Mesendoderm (in vitro differentiated cells): ENCODE measurements around the gene DEPDC1.

Experiments used
- DNase-seq: peaks from one replicate; pipeline ENCODE4 v3.0.0; 2013
- H2AK5ac ChIP-seq: 2 replicates; pipeline ENCODE4 v1.6.1; 2013; ENCODE audit warnings: low read length, inconsistent platforms
- H2BK120ac ChIP-seq: 2 replicates; pipeline ENCODE4 v1.6.1; 2013; ENCODE audit warnings: low read depth, mild to moderate bottlenecking, low read length, moderate library complexity, mixed read lengths
- H2BK15ac ChIP-seq: replicated peaks from 2 replicates; pipeline ENCODE4 v1.6.1; 2013; ENCODE audit warnings: low read depth, mild to moderate bottlenecking, moderate library complexity
- H2BK5ac ChIP-seq: 2 replicates; pipeline ENCODE4 v1.6.1; 2013; ENCODE audit warnings: low read length, inconsistent platforms
- H3K18ac ChIP-seq: 2 replicates; pipeline ENCODE4 v1.6.1; 2013; ENCODE audit warnings: mild to moderate bottlenecking, low read length, mixed read lengths
- H3K23ac ChIP-seq: one replicate; pipeline ENCODE4 v1.6.1; 2013; ENCODE audit warnings: low read length
- H3K27ac ChIP-seq: 2 replicates; pipeline ENCODE4 v1.5.1; 2013; ENCODE audit warnings: low read depth, mild to moderate bottlenecking, inconsistent platforms, low read length, moderate library complexity
- H3K27me3 ChIP-seq: 2 replicates; pipeline ENCODE4 v1.6.1; 2013; ENCODE audit warnings: low read length, control low read depth, mild to moderate bottlenecking, inconsistent platforms; ENCODE audit not compliant: insufficient read depth, poor library complexity
- H3K36me3 ChIP-seq: 2 replicates; pipeline ENCODE4 v1.6.1; 2013; ENCODE audit warnings: low read length, inconsistent platforms; ENCODE audit not compliant: control insufficient read depth, insufficient read depth
- H3K4ac ChIP-seq: one replicate; pipeline ENCODE4 v1.6.1; 2013; ENCODE audit warnings: low read depth, mild to moderate bottlenecking, low read length, moderate library complexity
- H3K4me1 ChIP-seq: 2 replicates; pipeline ENCODE4 v1.6.1; 2013; ENCODE audit warnings: low read depth, low read length, inconsistent platforms; ENCODE audit not compliant: control insufficient read depth
- H3K4me2 ChIP-seq: 2 replicates; pipeline ENCODE4 v1.6.1; 2013; ENCODE audit warnings: low read length
- H3K4me3 ChIP-seq: 2 replicates; pipeline ENCODE4 v1.5.1; 2013; ENCODE audit warnings: mild to moderate bottlenecking, low read length
- H3K56ac ChIP-seq: one replicate; pipeline ENCODE4 v1.6.1; 2013; ENCODE audit warnings: low read length
- H3K79me1 ChIP-seq: 2 replicates; pipeline ENCODE4 v1.6.1; 2013; ENCODE audit warnings: low read length, inconsistent platforms
- H3K79me2 ChIP-seq: 2 replicates; pipeline ENCODE4 v1.6.1; 2013; ENCODE audit warnings: mild to moderate bottlenecking, low read length; ENCODE audit not compliant: control insufficient read depth, insufficient read depth
- H3K9ac ChIP-seq: 2 replicates; pipeline ENCODE4 v1.6.1; 2013; ENCODE audit warnings: low read length, inconsistent platforms
- H4K5ac ChIP-seq: one replicate; pipeline ENCODE4 v1.6.1; 2013; ENCODE audit warnings: low read length
- H4K8ac ChIP-seq: one replicate; pipeline ENCODE4 v1.6.1; 2013; ENCODE audit warnings: low read depth, mild to moderate bottlenecking, control low read depth, low read length, moderate library complexity
- WGBS: extraction: QIAGEN DNeasy Blood & Tissue Kit; methylation state at CpG from one replicate; pipeline ENCODE4 v1.1.7; 2013; ENCODE audit warnings: low lambda C conversion rate, missing lambda C conversion rate; ENCODE audit not compliant: insufficient coverage; ENCODE audit errors: extremely low coverage; 5-methylcytosine and 5-hydroxymethylcytosine counted together

The DEPDC1 gene

DNA sequence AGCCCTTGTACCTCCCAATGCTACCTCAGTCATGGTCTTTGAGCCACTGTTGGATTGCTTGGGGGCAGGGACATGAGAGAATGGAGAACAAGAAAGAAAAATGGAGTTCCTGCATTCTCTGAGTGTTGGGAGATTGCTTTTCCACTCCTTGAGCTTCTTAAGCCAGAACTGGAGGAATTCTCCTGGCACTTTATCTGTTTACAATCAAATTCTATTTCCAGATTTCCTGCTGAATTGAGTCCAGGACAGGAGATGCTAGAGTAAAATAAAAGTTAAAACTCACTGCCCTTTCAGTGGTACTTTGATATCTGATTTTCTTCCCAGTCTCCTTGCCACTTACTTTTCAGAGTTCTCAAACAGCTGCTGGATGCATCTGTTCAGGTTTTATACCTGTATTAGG lies 24.4 kb upstream of the DEPDC1 start:
- no peak overlapping the region for H2BK15ac ChIP-seq
- H3K56ac ChIP-seq, result no peak overlapping the region
- H3K4me1 ChIP-seq, result no peaks in the 10 kb centered on the region
- DNase-seq, result peak; percentile 2
- H3K9ac ChIP-seq, result no peak overlapping the region
- H3K27ac ChIP-seq, result no peak overlapping the region
- H3K4ac ChIP-seq, result no peak overlapping the region
- H2BK5ac ChIP-seq, result no peak overlapping the region
- H3K4me2 ChIP-seq, result no peak overlapping the region
- no peak overlapping the region for H4K8ac ChIP-seq
- H4K5ac ChIP-seq, result no peak overlapping the region
- H3K27me3 ChIP-seq, result no peaks in the 10 kb centered on the region
- no peak overlapping the region for H3K23ac ChIP-seq
- no peaks in the 10 kb centered on the region for H3K36me3 ChIP-seq
- H2AK5ac ChIP-seq, result no peak overlapping the region
- no peaks in the 10 kb centered on the region for H3K79me1 ChIP-seq
- H2BK120ac ChIP-seq, result no peak overlapping the region
- H3K18ac ChIP-seq, result no peak overlapping the region
- H3K79me2 ChIP-seq, result no peaks in the 10 kb centered on the region
- H3K4me3 ChIP-seq, result no peak overlapping the region

DNA sequence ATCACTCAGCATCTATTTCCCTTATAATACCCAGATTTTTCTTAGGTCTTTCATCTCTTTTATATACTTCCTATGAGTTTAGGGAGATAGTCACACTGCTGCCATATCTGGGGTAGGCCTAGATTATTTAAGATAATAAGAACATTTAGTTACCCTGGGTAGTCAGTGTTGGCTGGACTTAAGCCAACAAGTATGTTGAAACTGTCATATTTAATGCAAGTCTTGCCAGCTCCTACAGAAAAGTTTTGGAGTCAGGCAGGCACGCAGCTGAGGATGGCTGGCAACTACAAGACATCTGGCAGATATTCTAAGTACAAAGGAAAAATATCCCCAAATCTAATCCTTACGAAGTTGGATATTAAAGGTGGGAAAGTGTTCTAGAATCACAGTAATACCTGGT lies 19.2 kb upstream of the DEPDC1 start:
- Histone ChIP-seq H3K4me1 (no peaks in the 10 kb centered on the region), H3K27me3 (no peaks in the 10 kb centered on the region), H2AK5ac (no peak overlapping the region), H2BK15ac (no peak overlapping the region), H3K36me3 (no peaks in the 10 kb centered on the region), H3K23ac (no peak overlapping the region), H3K56ac (no peak overlapping the region), H3K9ac (no peak overlapping the region), H3K4ac (no peak overlapping the region), H3K4me3 (no peak overlapping the region), H4K5ac (no peak overlapping the region), H2BK120ac (no peak overlapping the region), H3K27ac (no peak overlapping the region), H3K79me1 (no peaks in the 10 kb centered on the region), H3K79me2 (no peaks in the 10 kb centered on the region), H3K18ac (no peak overlapping the region), H4K8ac (no peak overlapping the region), H3K4me2 (no peak overlapping the region), H2BK5ac (no peak overlapping the region)
- WGBS, result no CpG with 5 or more reads among the region's 2 CpGs
- no peak for DNase-seq

DNA sequence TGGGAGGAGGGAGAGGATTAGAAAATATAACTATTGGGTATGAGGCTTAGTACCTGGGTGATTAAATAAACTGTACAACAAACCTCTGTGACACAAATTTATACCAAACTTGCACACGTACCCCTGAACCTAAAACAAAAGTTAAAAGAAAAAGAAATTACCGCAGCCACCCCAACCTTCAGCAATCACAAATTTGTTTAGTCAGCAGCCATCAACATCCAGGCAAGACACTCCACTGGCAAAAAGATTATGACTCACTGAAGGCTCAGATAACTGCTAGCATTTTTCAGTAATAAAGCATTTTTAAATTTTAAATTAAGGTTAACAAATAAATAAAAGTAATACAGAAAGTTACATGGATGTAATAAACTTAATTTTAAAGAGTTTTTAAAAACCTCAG lies 14.4 kb upstream of the DEPDC1 start:
- Histone ChIP-seq H3K79me2 (no peaks in the 10 kb centered on the region), H2BK15ac (no peak overlapping the region), H3K4me2 (no peak overlapping the region), H4K5ac (no peak overlapping the region), H3K4me3 (no peak overlapping the region), H3K56ac (no peak overlapping the region), H2AK5ac (no peak overlapping the region), H2BK120ac (no peak overlapping the region), H3K27ac (no peak overlapping the region), H3K4ac (no peak overlapping the region), H3K18ac (no peak overlapping the region), H3K79me1 (no peaks in the 10 kb centered on the region), H3K4me1 (no peaks in the 10 kb centered on the region), H3K36me3 (no peaks in the 10 kb centered on the region), H3K23ac (no peak overlapping the region), H4K8ac (no peak overlapping the region), H3K9ac (no peak overlapping the region), H3K27me3 (no peaks in the 10 kb centered on the region), H2BK5ac (no peak overlapping the region)
- no CpG with 5 or more reads among the region's 2 CpGs for WGBS
- DNase-seq, result no peak

DNA sequence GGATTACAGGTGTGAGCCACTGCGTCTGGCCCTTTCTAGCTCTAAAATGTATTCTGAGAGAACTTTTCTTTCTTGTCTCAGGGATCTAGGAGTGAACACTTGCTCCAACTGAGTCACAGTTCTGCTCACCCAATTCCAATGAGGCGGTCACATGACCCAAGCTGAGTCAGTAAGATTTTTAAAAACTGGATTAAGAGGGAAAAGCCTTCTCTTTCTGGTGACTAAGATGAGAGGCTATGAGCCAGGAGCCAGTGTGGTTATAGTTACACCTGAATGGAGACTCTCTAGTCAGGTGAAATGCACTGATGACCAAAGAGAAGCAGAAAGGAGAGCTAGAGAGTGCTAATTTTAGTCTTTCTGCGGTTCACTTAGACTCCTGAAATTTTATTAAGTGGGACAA lies 9.5 kb upstream of the DEPDC1 start:
- Histone ChIP-seq H3K27ac (no peak overlapping the region), H3K79me1 (no peaks in the 10 kb centered on the region), H3K18ac (no peak overlapping the region), H3K4me3 (no peak overlapping the region), H3K23ac (no peak overlapping the region), H4K8ac (no peak overlapping the region), H3K79me2 (no peaks in the 10 kb centered on the region), H4K5ac (no peak overlapping the region), H3K4ac (no peak overlapping the region), H2BK120ac (no peak overlapping the region), H2BK5ac (no peak overlapping the region), H2AK5ac (no peak overlapping the region), H3K4me2 (no peak overlapping the region), H2BK15ac (no peak overlapping the region), H3K36me3 (no peaks in the 10 kb centered on the region), H3K9ac (no peak overlapping the region), H3K27me3 (no peaks in the 10 kb centered on the region), H3K56ac (no peak overlapping the region), H3K4me1 (no peaks in the 10 kb centered on the region)
- no peak for DNase-seq
- no CpG with 5 or more reads among the region's 3 CpGs for WGBS

DNA sequence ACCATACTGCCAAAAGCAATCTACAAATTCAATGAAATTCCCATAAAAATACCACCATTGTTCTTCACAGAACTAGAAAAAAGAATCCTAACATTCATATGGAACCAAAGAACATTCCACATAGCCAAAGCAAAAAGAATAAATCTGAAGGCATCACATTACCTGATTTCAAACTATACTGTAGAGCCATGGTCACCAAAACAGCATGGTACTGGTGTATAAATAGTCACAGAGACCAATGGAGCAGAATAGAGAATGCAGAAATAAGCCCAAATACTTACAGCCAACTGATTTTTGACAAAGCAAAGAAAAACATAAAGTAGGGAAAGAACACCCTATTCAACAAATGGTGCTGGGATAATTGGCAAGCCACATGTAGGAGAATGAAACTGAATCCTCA lies 6.2 kb upstream of the DEPDC1 start:
- no peak overlapping the region for H3K9ac ChIP-seq
- H2AK5ac ChIP-seq, result no peak overlapping the region
- H3K27ac ChIP-seq, result no peak overlapping the region
- H2BK120ac ChIP-seq, result no peak overlapping the region
- no peaks in the 10 kb centered on the region for H3K36me3 ChIP-seq
- no peaks in the 10 kb centered on the region for H3K79me2 ChIP-seq
- no peaks in the 10 kb centered on the region for H3K4me1 ChIP-seq
- no peak overlapping the region for H2BK5ac ChIP-seq
- no peak for DNase-seq
- H2BK15ac ChIP-seq, result no peak overlapping the region
- H3K23ac ChIP-seq, result no peak overlapping the region
- H3K4me3 ChIP-seq, result no peak overlapping the region
- no peaks in the 10 kb centered on the region for H3K27me3 ChIP-seq
- no peak overlapping the region for H3K18ac ChIP-seq
- no peak overlapping the region for H3K4ac ChIP-seq
- no peak overlapping the region for H4K5ac ChIP-seq
- H3K79me1 ChIP-seq, result no peaks in the 10 kb centered on the region
- no peak overlapping the region for H3K56ac ChIP-seq
- H3K4me2 ChIP-seq, result no peak overlapping the region
- no peak overlapping the region for H4K8ac ChIP-seq

DNA sequence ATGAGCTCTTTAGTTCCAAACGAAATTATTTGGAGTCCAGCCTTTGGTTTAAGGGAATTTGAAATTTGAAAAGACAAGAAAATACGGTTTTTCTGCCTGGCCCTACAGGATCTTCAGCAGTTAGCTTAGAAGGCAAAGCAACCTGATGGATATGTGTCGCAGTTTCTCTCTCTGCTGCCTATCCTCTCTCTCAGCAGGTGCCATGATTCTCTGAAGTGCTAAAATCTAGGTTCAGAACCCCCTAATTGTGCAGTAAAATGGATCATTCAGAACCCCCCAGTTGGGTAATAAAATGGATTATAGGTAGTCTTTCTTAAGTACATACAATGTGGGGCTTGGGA lies 446 bp upstream of the DEPDC1 start:
- H3K23ac ChIP-seq, result no peak overlapping the region
- no peak overlapping the region for H2AK5ac ChIP-seq
- DNase-seq, result no peak
- WGBS, result no CpG with 5 or more reads among the region's 3 CpGs
- peaks cover 4% of the 10 kb centered on the region for H3K79me1 ChIP-seq
- H2BK5ac ChIP-seq, result no peak overlapping the region
- H4K8ac ChIP-seq, result no peak overlapping the region
- peak overlapping the region; percentile 35 for H3K4me3 ChIP-seq
- H3K18ac ChIP-seq, result no peak overlapping the region
- no peaks in the 10 kb centered on the region for H3K27me3 ChIP-seq
- H3K79me2 ChIP-seq, result peaks cover 11% of the 10 kb centered on the region
- H4K5ac ChIP-seq, result no peak overlapping the region
- H2BK120ac ChIP-seq, result no peak overlapping the region
- H2BK15ac ChIP-seq, result no peak overlapping the region
- peak overlapping the region; percentile 66 for H3K9ac ChIP-seq
- H3K56ac ChIP-seq, result peak overlapping the region; percentile 85
- peaks cover 4% of the 10 kb centered on the region for H3K4me1 ChIP-seq
- no peaks in the 10 kb centered on the region for H3K36me3 ChIP-seq
- H3K4me2 ChIP-seq, result peak overlapping the region; percentile 85
- H3K4ac ChIP-seq, result no peak overlapping the region
- no peak overlapping the region for H3K27ac ChIP-seq
